ENCODE results near the gene LYL1.
"Not testable (repeated sequence)": the region's sequence is repeated elsewhere in the genome, so short reads cannot be mapped to it uniquely, and the experiment has no call there.

The LYL1 gene

GRCh38 chr19:13102666-13103580, at the start of gene LYL1:
Gene LYL1 (minus strand): TSS chr19:13102858. CDS start chr19:13101171, 1,687 bp downstream.
- peak; percentile 94 for DNase-seq

GRCh38 chr19:13151605-13152355, 49.1 kb upstream of the LYL1 start:
- peak; percentile 91 for DNase-seq

- no peak for DNase-seq
Observed at GRCh38 chr19:13150931-13151604, 48.4 kb upstream of the LYL1 start.

GRCh38 chr19:13150187-13150930, 47.7 kb upstream of the LYL1 start, which contains the start of the genes IER2 and STX10:
Gene IER2 (plus strand): TSS chr19:13150411. CDS start chr19:13153187, 2,776 bp downstream.
Gene STX10 (minus strand): TSS chr19:13150375. CDS start chr19:13150173, 202 bp downstream.
- peak; percentile 82 for DNase-seq

- DNase-seq = no peak
Observed at GRCh38 chr19:13149628-13150186, 47.0 kb upstream of the LYL1 start.

DNA sequence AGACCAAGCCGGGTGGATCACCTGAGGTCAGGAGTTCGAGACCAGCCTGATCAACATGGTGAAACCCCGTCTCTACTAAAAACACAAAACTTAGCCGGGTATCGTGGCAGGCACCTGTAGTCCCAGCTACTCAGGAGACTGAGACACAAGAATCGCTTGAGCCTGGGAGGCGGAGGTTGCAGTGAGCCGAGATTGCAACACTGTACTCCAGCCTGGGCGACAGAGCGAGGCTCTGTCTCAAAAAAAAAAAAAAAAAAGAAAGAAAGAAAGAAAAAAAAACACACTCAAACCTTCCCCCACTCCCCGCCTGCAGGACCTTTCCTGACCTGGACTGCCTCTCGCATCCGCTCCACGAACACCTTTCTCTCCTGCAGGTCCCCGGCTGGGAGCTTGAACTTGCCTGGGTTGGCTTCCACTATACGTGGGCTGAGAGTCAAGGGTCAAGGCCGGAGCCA, 46.5 kb upstream of the LYL1 start:
- not testable (repeated sequence) for DNase-seq

DNA sequence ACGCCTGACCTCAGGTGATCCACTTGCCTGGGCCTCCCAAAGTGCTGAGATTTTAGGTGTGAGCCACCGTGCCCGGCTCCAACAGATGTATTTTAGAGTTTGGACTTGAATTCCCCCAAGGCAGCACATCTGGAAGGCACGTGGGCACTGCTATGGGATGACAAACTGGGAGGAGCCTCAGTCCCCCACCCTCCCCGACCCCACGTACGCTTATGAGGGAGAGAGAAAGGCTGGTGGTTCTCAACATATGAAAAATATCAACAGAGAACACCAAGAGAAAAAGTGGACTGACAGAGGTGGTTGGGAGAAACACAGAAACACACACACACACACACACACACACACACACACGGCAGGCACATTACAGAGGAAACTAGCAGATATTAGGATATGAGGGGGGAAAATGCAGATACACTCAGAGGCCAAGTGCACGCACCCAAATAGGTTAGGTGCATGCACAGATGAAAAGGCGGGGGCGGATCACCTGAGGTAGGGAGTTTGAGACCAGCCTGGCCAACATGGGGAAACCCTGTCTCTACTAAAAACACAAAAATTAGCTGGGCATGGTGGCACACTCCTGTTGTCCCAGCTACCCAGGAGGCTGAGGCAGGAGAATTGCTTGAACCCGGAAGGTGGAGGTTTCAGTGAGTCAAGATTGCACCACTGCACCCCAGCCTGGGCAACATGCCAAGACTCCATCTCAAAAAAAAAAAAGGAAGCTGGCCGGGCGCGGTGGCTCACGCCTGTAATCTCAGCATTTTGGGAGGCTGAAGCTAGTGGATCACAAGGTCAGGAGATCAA, 44.3 kb upstream of the LYL1 start:
- no peak for DNase-seq

- DNase-seq = no peak
Observed at GRCh38 chr19:13139633-13140311, 37.1 kb upstream of the LYL1 start.

DNA sequence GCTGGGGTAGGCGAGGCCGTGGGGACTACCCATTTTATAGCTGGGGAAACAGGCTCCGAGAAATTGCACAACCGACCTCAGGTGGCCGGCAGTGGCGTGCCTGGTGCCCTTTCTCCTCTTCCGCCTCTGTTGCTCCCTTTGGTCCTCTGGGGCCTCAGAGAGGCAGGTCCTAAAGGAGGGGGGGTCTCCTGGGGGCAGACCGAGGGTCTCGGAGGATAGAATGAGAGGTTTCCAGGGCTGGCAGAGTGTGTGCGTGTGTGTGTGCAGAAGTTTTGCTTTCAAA, 36.2 kb upstream of the LYL1 start:
- no peak for DNase-seq

GRCh38 chr19:13138171-13138915, 35.7 kb upstream of the LYL1 start:
- no peak for DNase-seq

DNA sequence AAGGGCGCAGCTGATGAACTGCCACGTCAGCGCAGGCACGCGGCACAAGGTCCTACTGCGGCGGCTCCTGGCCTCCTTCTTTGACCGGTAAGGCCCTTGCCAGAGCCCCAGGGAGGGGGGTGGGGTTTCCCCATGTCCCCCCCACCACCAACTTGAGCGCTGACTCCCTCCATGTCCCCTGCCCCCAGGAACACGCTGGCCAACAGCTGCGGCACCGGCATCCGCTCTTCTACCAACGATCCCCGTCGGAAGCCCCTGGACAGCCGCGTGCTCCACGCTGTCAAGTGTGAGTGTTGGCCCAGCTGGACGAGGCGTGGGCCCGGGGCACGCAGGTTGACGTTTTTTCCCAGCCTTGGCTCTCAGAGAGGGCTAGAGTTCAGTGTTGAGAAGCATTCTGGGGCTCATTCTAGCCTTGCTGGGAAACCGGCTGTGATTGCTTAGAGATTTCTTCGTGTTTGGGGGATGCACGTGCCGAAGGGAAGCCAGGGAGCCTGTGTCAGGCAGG, 34.7 kb upstream of the LYL1 start:
- no peak for DNase-seq

DNA sequence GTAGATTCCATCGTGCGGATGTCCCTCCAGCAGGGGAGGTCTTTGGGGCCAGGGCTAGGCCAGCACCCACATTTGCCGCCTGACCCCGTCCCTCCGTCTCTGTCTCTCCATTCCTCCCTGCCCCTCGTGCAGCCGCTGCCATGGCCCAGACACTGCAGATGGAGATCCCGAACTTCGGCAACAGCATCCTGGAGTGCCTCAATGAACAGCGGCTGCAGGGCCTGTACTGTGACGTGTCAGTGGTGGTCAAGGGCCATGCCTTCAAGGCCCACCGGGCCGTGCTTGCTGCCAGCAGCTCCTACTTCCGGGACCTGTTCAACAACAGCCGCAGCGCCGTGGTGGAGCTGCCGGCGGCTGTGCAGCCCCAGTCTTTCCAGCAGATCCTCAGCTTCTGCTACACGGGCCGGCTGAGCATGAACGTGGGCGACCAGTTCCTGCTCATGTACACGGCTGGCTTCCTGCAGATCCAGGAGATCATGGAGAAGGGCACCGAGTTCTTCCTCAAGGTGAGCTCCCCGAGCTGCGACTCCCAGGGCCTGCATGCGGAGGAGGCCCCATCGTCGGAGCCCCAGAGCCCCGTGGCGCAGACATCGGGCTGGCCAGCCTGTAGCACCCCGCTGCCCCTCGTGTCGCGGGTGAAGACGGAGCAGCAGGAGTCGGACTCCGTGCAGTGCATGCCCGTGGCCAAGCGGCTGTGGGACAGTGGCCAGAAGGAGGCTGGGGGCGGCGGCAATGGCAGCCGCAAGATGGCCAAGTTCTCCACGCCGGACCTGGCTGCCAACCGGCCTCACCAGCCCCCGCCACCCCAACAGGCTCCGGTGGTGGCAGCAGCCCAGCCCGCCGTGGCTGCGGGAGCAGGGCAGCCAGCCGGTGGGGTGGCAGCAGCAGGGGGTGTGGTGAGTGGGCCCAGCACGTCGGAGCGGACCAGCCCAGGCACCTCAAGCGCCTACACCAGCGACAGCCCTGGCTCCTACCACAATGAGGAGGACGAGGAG, 32.7 kb upstream of the LYL1 start:
- no peak for DNase-seq

- DNase-seq = no peak
Observed at GRCh38 chr19:13134626-13135025, 32.0 kb upstream of the LYL1 start.

- no peak for DNase-seq
Observed at GRCh38 chr19:13133241-13133870, 30.7 kb upstream of the LYL1 start.

DNA sequence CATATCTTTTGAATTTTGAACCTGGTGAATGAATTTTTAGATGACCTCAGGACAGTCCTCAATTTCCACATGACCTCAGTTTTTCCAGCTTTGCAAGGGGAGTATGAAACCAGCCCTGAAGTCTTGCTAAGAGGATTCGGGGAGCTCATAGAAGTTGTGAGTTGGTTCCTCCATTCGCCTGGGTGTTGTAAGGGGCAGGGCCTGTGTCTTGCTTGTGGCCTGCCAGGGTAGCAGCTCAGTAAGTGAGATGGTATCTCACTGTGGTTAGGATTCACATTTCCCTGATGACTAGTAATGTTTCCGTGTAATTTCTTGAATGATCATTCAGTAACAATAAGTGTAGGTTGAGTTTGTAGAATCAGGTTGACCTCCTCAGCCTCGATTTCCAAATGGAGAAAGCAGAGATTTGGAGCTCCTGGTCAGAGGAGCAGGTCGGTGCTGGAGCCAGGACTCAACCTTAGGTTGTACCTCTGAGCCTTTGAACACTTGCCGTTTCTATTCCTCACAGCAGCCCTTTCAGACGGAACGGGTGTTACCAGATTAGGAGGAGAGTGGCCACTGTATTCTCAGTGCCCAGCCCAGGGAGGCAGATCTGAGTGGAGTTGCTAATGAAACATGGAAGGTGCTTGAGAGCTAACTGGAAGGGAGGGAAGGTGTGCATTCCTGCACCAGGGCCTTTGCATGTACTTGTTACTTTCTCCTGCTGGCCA, 30.0 kb upstream of the LYL1 start:
- peak; percentile 14 for DNase-seq

GRCh38 chr19:13130886-13131490, 28.3 kb upstream of the LYL1 start:
- DNase-seq = no peak

DNA sequence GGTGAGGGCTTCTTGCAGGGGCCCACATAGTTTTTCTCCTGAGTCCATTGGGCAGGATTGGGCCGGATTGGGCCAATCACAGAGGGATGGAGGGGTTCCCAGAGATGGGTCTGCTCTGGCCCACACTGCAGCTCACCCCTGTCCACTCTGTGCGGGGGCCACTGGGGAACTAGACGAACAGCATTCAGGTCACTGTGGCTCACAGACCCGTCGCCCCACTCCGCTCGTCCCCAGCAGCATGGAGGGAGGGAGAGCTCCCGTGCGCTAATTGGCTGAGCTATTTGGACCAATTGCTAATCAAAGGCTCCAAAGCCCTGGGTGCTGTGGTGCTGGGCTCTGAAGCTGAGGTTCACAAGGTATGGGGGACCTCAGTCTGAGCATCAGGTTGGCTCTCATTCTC, 26.7 kb upstream of the LYL1 start:
- DNase-seq = no peak

Measured in KG1 (cell line).